GM12872 (cell line): Measurements from ENCODE around the gene CAMTA1.

ENCODE experiments used
- TF ChIP-seq, protein P1 (sequence below): IDR thresholded peaks from 3 replicates; pipeline ENCODE4 v1.5.1; 2011; ENCODE audit warnings: low read depth, mild to moderate bottlenecking, low read length, moderate library complexity; ENCODE audit not compliant: insufficient read depth

Gene CAMTA1, protein sequence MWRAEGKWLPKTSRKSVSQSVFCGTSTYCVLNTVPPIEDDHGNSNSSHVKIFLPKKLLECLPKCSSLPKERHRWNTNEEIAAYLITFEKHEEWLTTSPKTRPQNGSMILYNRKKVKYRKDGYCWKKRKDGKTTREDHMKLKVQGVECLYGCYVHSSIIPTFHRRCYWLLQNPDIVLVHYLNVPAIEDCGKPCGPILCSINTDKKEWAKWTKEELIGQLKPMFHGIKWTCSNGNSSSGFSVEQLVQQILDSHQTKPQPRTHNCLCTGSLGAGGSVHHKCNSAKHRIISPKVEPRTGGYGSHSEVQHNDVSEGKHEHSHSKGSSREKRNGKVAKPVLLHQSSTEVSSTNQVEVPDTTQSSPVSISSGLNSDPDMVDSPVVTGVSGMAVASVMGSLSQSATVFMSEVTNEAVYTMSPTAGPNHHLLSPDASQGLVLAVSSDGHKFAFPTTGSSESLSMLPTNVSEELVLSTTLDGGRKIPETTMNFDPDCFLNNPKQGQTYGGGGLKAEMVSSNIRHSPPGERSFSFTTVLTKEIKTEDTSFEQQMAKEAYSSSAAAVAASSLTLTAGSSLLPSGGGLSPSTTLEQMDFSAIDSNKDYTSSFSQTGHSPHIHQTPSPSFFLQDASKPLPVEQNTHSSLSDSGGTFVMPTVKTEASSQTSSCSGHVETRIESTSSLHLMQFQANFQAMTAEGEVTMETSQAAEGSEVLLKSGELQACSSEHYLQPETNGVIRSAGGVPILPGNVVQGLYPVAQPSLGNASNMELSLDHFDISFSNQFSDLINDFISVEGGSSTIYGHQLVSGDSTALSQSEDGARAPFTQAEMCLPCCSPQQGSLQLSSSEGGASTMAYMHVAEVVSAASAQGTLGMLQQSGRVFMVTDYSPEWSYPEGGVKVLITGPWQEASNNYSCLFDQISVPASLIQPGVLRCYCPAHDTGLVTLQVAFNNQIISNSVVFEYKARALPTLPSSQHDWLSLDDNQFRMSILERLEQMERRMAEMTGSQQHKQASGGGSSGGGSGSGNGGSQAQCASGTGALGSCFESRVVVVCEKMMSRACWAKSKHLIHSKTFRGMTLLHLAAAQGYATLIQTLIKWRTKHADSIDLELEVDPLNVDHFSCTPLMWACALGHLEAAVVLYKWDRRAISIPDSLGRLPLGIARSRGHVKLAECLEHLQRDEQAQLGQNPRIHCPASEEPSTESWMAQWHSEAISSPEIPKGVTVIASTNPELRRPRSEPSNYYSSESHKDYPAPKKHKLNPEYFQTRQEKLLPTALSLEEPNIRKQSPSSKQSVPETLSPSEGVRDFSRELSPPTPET (N-terminal part only)

DNA sequence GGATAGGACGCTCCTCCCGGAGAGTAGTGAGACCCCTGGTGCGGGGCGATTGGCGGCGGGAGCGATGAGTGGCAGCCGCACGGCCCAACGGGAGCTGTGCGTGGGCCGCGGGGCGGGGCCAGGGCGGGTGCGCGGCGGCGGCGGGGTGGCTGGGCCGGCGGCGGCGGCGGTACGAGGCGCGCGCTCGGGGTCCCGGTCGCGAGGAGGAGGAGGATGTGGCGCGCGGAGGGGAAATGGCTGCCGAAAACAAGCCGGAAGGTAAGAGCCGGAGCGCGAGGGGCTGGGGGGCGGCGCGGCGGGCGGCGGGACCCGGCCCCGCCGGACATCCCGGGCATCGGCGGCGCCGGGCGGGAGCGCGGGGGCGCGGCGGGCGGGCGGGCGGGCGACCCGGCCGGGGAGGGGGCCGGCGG, at the start of gene CAMTA1:
CAMTA1 (plus strand) TSS at position 137 of the 410 bp plus-strand sequence; CDS start at position 214, 77 bp downstream.
- TF ChIP-seq, protein P1, sequence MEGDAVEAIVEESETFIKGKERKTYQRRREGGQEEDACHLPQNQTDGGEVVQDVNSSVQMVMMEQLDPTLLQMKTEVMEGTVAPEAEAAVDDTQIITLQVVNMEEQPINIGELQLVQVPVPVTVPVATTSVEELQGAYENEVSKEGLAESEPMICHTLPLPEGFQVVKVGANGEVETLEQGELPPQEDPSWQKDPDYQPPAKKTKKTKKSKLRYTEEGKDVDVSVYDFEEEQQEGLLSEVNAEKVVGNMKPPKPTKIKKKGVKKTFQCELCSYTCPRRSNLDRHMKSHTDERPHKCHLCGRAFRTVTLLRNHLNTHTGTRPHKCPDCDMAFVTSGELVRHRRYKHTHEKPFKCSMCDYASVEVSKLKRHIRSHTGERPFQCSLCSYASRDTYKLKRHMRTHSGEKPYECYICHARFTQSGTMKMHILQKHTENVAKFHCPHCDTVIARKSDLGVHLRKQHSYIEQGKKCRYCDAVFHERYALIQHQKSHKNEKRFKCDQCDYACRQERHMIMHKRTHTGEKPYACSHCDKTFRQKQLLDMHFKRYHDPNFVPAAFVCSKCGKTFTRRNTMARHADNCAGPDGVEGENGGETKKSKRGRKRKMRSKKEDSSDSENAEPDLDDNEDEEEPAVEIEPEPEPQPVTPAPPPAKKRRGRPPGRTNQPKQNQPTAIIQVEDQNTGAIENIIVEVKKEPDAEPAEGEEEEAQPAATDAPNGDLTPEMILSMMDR: no peak

DNA sequence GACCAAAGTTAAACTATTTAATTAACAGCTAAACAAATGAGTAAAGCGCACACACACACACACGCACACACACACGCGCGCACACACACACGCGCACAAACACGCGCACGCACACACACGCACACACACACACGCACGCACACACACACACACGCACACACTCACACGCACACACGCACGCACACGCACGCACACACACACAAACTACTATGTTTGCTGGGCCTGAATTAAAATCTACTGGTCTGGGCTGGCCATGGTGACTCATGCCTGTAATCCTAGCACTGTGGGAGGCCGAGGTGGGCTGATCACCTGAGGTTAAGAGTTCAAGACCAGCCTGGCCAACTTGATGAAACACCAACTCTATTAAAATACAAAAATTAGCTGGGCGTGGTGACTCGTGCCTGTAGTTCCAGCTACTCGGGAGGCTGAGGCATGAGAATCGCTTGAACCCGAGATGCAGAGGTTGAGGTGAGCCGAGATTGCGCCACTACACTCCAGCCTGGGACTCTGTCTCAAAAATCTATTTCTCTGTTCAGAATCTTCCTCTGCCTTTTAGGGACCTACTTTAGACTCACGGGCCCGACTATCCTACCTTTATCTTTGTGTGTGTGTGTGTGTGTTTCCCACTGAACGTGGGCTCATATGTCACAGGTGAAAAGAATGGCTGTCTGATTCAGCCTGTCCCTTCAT, 46.1 kb upstream of the CAMTA1 start:
- TF ChIP-seq, protein P1: no peak

DNA sequence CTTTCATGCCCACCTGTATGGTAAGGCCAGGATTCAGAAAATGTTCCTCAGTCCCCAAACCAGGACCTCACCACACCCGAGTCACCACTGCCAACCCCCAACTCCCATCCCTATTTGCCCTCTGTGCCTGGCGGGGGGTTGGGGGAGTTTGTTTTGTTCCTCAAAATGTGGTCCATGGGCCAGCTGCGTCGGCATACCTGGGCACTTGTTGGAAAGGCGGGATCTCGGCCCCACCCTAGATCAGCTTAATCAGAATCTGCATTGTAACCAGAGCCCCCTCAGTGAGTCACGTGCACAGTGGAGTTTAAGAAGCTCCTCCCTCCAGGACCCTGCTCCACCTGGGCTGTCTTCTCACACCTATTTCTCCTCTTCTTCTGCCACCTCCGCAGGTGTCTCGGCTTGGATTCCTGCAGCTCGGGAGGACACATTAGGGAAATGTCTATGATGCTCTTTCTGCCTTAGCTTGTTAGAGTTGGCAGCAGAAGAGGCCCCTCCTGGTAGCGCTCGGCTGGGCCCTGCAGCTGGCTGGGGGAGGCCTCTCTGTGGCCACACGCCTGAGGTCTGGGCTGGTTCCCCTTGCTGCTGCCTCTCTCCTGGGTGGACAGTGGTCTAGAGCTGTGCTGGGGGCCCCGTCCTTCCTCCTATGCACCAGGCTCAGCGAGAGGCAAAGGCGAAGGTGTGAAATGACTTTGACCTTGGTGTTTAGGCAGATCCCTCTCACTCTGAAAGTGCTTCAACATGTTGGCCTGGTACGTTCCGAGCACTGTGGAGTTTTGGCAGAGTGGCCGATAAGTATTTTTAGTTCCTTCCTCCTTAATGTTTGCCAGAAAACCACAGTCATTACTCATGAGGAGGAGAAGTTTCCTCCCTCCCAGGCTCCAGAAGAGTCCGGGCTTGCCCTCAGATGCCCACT, 41.8 kb upstream of the CAMTA1 start:
- TF ChIP-seq, protein P1: no peak

DNA sequence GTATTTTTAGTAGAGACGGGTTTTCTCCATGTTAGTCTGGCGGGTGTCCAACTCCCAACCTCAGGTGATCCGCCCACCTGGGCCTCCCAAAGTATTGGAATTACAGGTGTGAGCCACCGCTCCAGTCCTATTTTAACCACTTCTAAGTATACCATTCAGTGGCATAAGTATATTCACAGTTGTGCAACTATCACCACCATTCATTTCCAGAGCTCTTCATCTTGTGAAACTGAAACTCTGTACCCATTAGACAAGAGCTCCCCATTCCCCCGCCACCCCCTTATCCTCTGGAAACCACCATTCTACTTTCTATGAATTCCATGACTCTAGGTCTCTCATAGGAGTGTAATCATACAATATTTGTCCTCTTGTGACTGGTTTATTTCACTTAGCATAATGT, 40.2 kb upstream of the CAMTA1 start:
- TF ChIP-seq, protein P1: no peak

DNA sequence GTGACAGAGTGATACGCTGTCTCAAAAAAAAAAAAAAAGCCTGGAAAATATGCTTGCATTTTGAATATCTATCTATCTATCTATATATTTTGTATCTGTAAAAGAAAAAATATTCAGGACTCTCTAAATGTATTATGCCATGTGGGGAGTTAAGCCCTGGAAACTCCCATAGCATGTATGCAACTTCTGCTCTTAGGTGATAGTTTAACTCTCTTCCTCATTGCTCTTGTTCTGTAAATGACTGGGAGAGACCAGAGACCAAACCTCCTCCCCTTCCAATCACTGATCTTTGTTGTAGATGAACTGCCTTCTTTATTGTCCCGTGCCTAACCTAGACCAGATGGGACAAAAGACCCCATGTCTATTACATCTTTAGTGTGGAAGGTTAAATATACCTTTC, 37.6 kb upstream of the CAMTA1 start:
- TF ChIP-seq, protein P1: no peak

DNA sequence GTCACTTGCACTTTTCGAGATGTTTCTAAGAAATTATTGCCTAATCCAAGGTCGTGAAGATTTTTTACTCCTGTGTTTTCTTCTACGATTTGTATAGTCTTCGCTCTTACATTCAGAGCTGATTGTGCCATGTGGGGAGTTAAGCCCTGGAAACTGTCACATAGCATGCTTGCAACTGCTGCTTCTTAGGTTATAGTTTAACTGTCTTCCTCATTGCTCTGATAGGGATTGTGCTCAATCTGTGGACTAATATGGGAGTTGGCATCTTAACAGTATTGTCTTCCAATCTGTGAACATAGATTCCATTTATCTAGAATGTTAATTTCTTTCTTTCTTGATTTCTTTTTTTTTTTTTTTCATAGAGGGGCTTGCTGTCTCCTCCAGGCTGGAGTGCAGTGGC, 34.8 kb upstream of the CAMTA1 start:
- TF ChIP-seq, protein P1: no peak
